ENCODE data around the gene PDE3B.

Gene PDE3B

GRCh38 chr11:14812757-14813156 lies 169.2 kb downstream of the PDE3B start:
- Mint-ChIP-seq H3K27me3 (ENCODE audit: low read depth) (no peaks in the 10 kb centered on the region), H3K27ac (no peak overlapping the region), H3K9me3 (no peaks in the 10 kb centered on the region), H3K4me1 (no peaks in the 10 kb centered on the region), H3K36me3 (ENCODE audit: low read depth) (peaks cover 21% of the 10 kb centered on the region), H3K4me3 (no peak overlapping the region)
- TF ChIP-seq CTCF (IDR thresholded peaks at IDR 0.05; ENCODE audit: unreplicated experiment in 3 of 3), result no peak

- TF ChIP-seq CTCF (IDR thresholded peaks at IDR 0.05; ENCODE audit: unreplicated experiment in 3 of 3), result no peak
- Mint-ChIP-seq H3K4me1 (no peaks in the 10 kb centered on the region), H3K9me3 (no peaks in the 10 kb centered on the region), H3K27me3 (ENCODE audit: low read depth) (no peaks in the 10 kb centered on the region), H3K36me3 (ENCODE audit: low read depth) (peaks cover 17% of the 10 kb centered on the region), H3K27ac (no peak overlapping the region), H3K4me3 (no peak overlapping the region)
Observed at GRCh38 chr11:14813516-14813915, 169.9 kb downstream of the PDE3B start.

- no peaks in the 10 kb centered on the region for H3K27me3 Mint-ChIP-seq (ENCODE audit: low read depth)
- no peaks in the 10 kb centered on the region for H3K9me3 Mint-ChIP-seq
- no peak overlapping the region for H3K4me3 Mint-ChIP-seq
- no peaks in the 10 kb centered on the region for H3K4me1 Mint-ChIP-seq
- no peak overlapping the region for H3K27ac Mint-ChIP-seq
- no peak for TF ChIP-seq CTCF (IDR thresholded peaks at IDR 0.05; ENCODE audit: unreplicated experiment in 3 of 3)
- H3K36me3 Mint-ChIP-seq (ENCODE audit: low read depth), result peaks cover 8% of the 10 kb centered on the region
Observed at GRCh38 chr11:14818779-14819178, 175.2 kb downstream of the PDE3B start.

GRCh38 chr11:14819596-14819995 lies 176.0 kb downstream of the PDE3B start:
- Mint-ChIP-seq H3K9me3 (peaks cover 6% of the 10 kb centered on the region), H3K4me1 (no peaks in the 10 kb centered on the region)
- TF ChIP-seq CTCF (IDR thresholded peaks at IDR 0.05; ENCODE audit: unreplicated experiment in 3 of 3), result no peak

GRCh38 chr11:14821031-14821430 lies 177.4 kb downstream of the PDE3B start:
- H3K27ac Mint-ChIP-seq, result no peak overlapping the region
- no peak for TF ChIP-seq CTCF (IDR thresholded peaks at IDR 0.05; ENCODE audit: unreplicated experiment in 3 of 3)
- no peak overlapping the region for H3K4me3 Mint-ChIP-seq
- no peaks in the 10 kb centered on the region for H3K4me1 Mint-ChIP-seq
- H3K27me3 Mint-ChIP-seq (ENCODE audit: low read depth), result no peaks in the 10 kb centered on the region
- peaks cover 16% of the 10 kb centered on the region for H3K9me3 Mint-ChIP-seq
- H3K36me3 Mint-ChIP-seq (ENCODE audit: low read depth), result peaks cover 30% of the 10 kb centered on the region

More at GRCh38 chr11:14819596-14819995, 176.0 kb downstream of the PDE3B start:
- H3K27me3 Mint-ChIP-seq (ENCODE audit: low read depth), result no peaks in the 10 kb centered on the region
- peaks cover 16% of the 10 kb centered on the region for H3K36me3 Mint-ChIP-seq (ENCODE audit: low read depth)
- H3K27ac Mint-ChIP-seq, result no peak overlapping the region
- no peak overlapping the region for H3K4me3 Mint-ChIP-seq

- H3K27ac Mint-ChIP-seq, result no peak overlapping the region
- TF ChIP-seq CTCF (IDR thresholded peaks at IDR 0.05; ENCODE audit: unreplicated experiment in 3 of 3), result no peak
- H3K4me1 Mint-ChIP-seq, result no peaks in the 10 kb centered on the region
- no peak overlapping the region for H3K4me3 Mint-ChIP-seq
- peaks cover 31% of the 10 kb centered on the region for H3K36me3 Mint-ChIP-seq (ENCODE audit: low read depth)
- H3K27me3 Mint-ChIP-seq (ENCODE audit: low read depth), result no peaks in the 10 kb centered on the region
- peaks cover 25% of the 10 kb centered on the region for H3K9me3 Mint-ChIP-seq
Observed at GRCh38 chr11:14826600-14826999, 183.0 kb downstream of the PDE3B start.
